ENCODE data around the gene SCGB3A2. TPM values are rescaled to one million over a fixed set of nuclear protein-coding genes. Genes with fewer than 3 reads are reported as not detected.

SCGB3A2 gene
- polyA plus RNA-seq, 3 donors = 1.3 to 15.9 (median 9.3) TPM

- H3K4me2 ChIP-seq (replicated peaks; ENCODE audit: extremely low read depth, low read length, poor library complexity, severe bottlenecking) = no peak overlapping the region
- no peak for TF ChIP-seq CTCF (IDR thresholded peaks at IDR 0.05)
- Mint-ChIP-seq H3K27ac (no peak overlapping the region), H3K4me3 (no peak overlapping the region), H3K36me3 (no peaks in the 10 kb centered on the region), H3K27me3 (ENCODE audit: low read depth in 3 of 3) (no peaks in the 10 kb centered on the region), H3K4me1 (peaks cover 33% of the 10 kb centered on the region), H3K9me3 (peaks cover 0 to 6% (median 3%) of the 10 kb centered on the region in 7 donors)
- H4K20me1 ChIP-seq (ENCODE audit: insufficient read depth, low read length) = no peaks in the 10 kb centered on the region
- H3K9ac ChIP-seq (ENCODE audit: insufficient read depth, low read length, poor library complexity, severe bottlenecking) = no peak overlapping the region
- H3K79me2 ChIP-seq (ENCODE audit: insufficient read depth, low read length) = no peaks in the 10 kb centered on the region
- no peak overlapping the region for H3K27ac ChIP-seq (ENCODE audit: low read depth in 1 of 2, low read length in 2 of 2)
- no CpG with 5 or more reads among the region's 4 CpGs for WGBS (ENCODE audit: insufficient coverage)
- no peak overlapping the region for H3K4me3 ChIP-seq (replicated peaks in 1 of 3; ENCODE audit: low read depth in 2 of 3, low read length in 3 of 3)
- DNase-seq = no peak
- H3K36me3 ChIP-seq (replicated peaks in 1 of 2; ENCODE audit: control insufficient read depth in 1 of 2, insufficient read depth in 2 of 2, low read length in 2 of 2) = no peaks in the 10 kb centered on the region
- no peaks in the 10 kb centered on the region for H3K27me3 ChIP-seq (ENCODE audit: control insufficient read depth in 2 of 2, insufficient read depth in 2 of 2, low read length in 2 of 2)
- no peaks in the 10 kb centered on the region for H3K9me3 ChIP-seq (replicated peaks in 1 of 2; ENCODE audit: control insufficient read depth in 1 of 2, insufficient read depth in 1 of 2, low read length in 2 of 2)
- H2AFZ ChIP-seq (ENCODE audit: insufficient read depth, low read depth, low read length, poor library complexity, severe bottlenecking) = no peak overlapping the region
- intact Hi-C loops (cut with micrococcal nuclease) = no loop called here
- peaks cover 13 to 32% of the 10 kb centered on the region in 2 donors for H3K4me1 ChIP-seq (ENCODE audit: control insufficient read depth in 1 of 2, insufficient read depth in 2 of 2, low read length in 2 of 2)
These were observed 46.5 kb downstream of the SCGB3A2 start for GRCh38 chr5:147925020-147925419.

- Mint-ChIP-seq H3K27ac (peak overlapping the region; percentile 33 to 88 (median 75)), H3K36me3 (no peaks in the 10 kb centered on the region), H3K27me3 (ENCODE audit: low read depth in 3 of 3) (no peaks in the 10 kb centered on the region), H3K4me3 (peak overlapping the region; percentile 50 to 80), H3K4me1 (peaks cover 39% of the 10 kb centered on the region), H3K9me3 (peaks cover 0 to 7% (median 2%) of the 10 kb centered on the region in 7 donors)
- Histone ChIP-seq H3K27ac (ENCODE audit: low read depth in 1 of 2, low read length in 2 of 2) (peak overlapping the region in 1 of 2 donors; percentile 59), H4K20me1 (ENCODE audit: insufficient read depth, low read length) (no peaks in the 10 kb centered on the region), H2AFZ (ENCODE audit: insufficient read depth, low read depth, low read length, poor library complexity, severe bottlenecking) (no peak overlapping the region), H3K79me2 (ENCODE audit: insufficient read depth, low read length) (no peaks in the 10 kb centered on the region), H3K9me3 (replicated peaks in 1 of 2; ENCODE audit: control insufficient read depth in 1 of 2, insufficient read depth in 1 of 2, low read length in 2 of 2) (no peaks in the 10 kb centered on the region), H3K4me3 (replicated peaks in 1 of 3; ENCODE audit: low read depth in 2 of 3, low read length in 3 of 3) (peak overlapping the region in 2 of 3 experiments; percentile 40 to 50), H3K9ac (ENCODE audit: insufficient read depth, low read length, poor library complexity, severe bottlenecking) (no peak overlapping the region), H3K36me3 (replicated peaks in 1 of 2; ENCODE audit: control insufficient read depth in 1 of 2, insufficient read depth in 2 of 2, low read length in 2 of 2) (no peaks in the 10 kb centered on the region), H3K4me2 (replicated peaks; ENCODE audit: extremely low read depth, low read length, poor library complexity, severe bottlenecking) (peak overlapping the region; percentile 66), H3K27me3 (ENCODE audit: control insufficient read depth in 2 of 2, insufficient read depth in 2 of 2, low read length in 2 of 2) (no peaks in the 10 kb centered on the region), H3K4me1 (ENCODE audit: control insufficient read depth in 1 of 2, insufficient read depth in 2 of 2, low read length in 2 of 2) (peaks cover 17 to 41% of the 10 kb centered on the region in 2 donors)
- no peak for TF ChIP-seq CTCF (IDR thresholded peaks at IDR 0.05)
- peak in 2 of 3 donors; percentile 8 to 23 for DNase-seq
- no CpG with 5 or more reads among the region's 3 CpGs for WGBS (ENCODE audit: insufficient coverage)
- intact Hi-C loops (cut with micrococcal nuclease) = no loop called here
These were observed 49.4 kb downstream of the SCGB3A2 start for GRCh38 chr5:147927901-147928300.
